Astrocyte of the hippocampus (primary cell): ENCODE data around the gene HAND1.

Source experiments
- DNase-seq: peaks from one replicate; pipeline ENCODE4 v3.0.0; 2011; ENCODE audit warnings: low read depth, low spot score

HAND1 gene

GRCh38 chr5:154506049-154506715, 28.2 kb upstream of the HAND1 start:
- DNase-seq = no peak

DNA sequence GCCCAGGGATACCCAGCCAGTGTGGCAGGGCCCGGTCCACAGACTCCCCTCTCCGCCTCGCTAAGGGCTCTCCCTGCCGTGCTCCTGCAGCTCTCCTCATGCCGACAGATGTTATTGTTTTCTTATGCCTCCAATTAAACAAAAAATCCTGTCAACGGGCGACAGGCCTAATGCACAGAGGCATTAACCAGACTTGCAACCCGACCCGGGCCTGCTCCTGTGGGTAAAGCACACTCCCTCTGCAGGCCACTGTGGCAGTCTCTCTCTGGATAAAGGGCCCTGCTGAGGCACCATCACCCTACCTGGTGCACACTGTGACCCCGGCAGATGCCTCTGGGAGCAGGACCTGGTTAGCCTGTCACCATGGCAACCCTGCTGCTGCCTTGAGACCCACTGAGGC, 27.5 kb upstream of the HAND1 start:
- no peak for DNase-seq

DNA sequence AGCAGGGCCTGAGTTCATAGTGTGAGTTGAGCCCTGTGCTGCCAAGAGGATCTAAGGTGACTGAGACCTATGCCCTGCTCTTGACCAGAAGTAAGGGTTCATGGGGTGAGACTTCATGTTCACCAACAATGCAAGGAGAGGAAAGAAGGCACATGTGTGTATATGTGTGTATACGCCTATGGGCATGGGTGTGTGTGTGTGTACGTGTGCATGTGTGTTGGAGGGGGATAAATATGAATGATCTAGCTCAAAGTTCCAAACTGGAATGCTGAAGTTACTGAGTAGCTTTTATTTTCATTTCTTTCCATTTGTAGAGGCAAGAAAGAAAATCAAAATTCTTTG, 25.6 kb upstream of the HAND1 start:
- no peak for DNase-seq

GRCh38 chr5:154502180-154502579, 24.2 kb upstream of the HAND1 start:
- DNase-seq = no peak

- DNase-seq = no peak
Measured at GRCh38 chr5:154501566-154501965, 23.5 kb upstream of the HAND1 start.

- DNase-seq = no peak
Measured at GRCh38 chr5:154498994-154499393, 21.0 kb upstream of the HAND1 start.

- DNase-seq = no peak
Measured at GRCh38 chr5:154498591-154498990, 20.6 kb upstream of the HAND1 start.

- DNase-seq = no peak
Measured at GRCh38 chr5:154494036-154494435, 16.0 kb upstream of the HAND1 start.

GRCh38 chr5:154493274-154493673, 15.2 kb upstream of the HAND1 start:
- no peak for DNase-seq

DNA sequence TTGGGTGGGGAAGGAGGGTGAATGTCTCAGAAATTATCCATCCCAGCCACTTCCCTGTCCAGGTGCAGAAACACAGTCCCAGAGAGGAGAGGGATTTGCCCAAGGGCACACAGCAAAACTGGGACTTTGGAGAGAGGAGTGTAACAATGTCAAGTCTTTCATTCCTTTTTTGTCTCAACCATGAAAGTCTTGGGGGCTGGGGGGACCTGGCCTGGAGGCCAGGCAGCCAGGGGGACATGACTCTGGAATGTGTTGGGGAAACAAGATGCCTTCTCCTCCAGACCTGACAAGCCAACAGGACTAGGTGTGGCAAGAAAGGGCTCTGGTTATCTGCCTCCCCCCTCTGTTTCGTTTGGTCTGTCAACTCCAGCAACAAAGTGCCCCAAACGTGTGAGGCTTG, 13.9 kb upstream of the HAND1 start:
- no peak for DNase-seq

GRCh38 chr5:154487541-154487940, 9.5 kb upstream of the HAND1 start:
- DNase-seq = no peak

GRCh38 chr5:154486427-154486866, 8.4 kb upstream of the HAND1 start:
- DNase-seq = no peak

- no peak for DNase-seq
Measured at GRCh38 chr5:154485850-154486426, 7.9 kb upstream of the HAND1 start.

DNA sequence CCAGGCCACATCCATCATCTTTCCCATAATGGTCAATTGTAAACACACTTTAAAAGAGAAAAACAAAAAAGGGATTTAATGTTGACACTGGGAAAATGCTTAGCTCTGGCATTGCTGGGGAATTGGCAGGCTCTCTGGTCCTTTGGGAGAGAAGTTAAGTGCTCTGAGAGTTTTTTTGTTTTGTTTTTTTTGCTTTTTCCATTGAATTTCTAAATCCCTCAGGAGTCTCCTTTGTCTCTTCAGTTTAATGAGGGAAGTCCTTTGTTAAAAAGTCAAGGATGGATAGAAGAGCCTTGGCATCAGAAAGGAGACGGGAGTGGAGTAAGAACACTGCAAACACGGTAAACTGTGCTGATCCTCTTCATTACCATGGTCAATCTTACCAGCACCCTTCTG, 7.1 kb upstream of the HAND1 start:
- DNase-seq = no peak

- no peak for DNase-seq
Measured at GRCh38 chr5:154484393-154485095, 6.5 kb upstream of the HAND1 start.

GRCh38 chr5:154483654-154484392, 5.8 kb upstream of the HAND1 start:
- no peak for DNase-seq

DNA sequence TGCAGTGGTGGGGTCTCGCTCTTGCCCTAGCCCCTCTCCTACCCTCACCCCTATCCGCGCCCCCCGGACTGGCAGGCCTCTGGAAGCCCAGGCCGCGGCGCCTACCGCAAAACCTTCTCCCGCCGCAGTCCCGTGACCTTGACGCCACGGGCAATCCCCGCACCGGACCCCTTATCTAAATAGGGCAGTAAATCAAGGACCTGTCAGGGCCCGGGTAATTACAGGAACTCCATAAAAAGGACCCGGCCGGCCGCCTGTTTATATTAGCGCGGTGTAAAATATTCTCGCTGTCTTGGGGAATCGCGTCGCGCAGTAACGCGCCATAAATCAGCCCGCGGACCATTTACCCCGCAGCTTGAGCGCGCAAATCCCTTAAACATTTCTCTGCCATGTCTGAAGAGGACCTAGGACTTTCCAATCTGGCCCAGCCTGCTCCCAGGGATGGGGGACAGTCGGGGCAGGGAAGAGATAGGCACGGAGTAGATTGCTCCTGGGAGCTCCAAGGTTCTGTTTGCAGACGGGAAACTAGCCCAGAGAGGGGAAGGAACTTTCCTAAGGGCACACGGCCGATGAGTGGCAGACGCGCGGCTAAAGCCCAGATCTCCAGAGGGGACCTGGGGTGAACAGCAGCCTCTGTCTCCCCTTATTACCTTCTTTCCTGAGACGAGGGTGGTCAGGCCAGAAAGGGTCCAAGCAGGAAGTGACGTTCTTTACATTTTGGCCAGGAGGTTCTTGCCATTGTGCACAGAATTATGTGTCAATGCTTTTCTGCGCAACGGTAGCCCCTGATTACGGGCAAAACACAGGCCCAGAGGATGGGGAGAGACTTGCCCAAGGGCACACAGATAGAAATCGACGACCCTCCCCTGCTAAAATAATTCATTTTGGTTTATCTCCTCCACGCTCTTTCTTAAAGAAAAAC, 4.8 kb upstream of the HAND1 start:
- no peak for DNase-seq

DNA sequence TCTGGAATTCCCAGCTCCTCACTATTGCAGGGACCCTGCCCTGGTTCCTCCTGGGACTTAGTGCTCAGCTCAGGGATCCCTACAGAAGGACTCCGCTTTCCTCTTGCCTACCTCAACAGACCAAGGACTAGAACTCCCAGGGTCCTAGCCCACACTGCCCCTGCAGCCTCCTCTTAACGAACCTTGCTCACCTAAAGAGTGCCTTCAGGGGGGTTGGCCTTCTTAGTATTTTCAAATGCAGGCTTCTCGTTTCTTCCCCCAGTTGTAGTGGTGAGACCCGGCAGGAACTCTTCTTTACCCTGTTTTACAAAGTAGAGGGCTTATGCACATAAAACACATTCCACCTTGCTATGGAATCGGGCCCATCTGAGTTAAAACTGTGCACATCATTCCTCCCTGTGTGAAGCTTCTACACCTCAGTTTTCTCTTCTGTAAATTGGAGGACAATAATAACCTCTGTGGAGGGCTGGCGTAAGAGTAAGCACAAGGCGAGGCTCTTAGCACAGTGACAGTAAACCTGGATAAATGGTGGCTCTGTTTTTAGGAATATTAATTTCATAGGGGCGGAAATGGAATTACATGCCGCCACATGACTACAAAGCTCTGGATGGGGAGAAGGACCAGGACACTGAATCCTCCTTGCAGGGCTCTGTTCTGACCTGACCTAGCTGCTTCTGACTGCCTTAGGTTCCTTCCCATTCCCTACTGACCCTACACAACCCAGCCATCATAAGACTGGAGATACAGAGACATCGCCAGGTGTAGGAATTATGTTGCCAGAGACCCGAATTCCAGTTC, 3.8 kb upstream of the HAND1 start:
- no peak for DNase-seq

- DNase-seq = no peak
Measured at GRCh38 chr5:154480847-154481246, 2.8 kb upstream of the HAND1 start.

DNA sequence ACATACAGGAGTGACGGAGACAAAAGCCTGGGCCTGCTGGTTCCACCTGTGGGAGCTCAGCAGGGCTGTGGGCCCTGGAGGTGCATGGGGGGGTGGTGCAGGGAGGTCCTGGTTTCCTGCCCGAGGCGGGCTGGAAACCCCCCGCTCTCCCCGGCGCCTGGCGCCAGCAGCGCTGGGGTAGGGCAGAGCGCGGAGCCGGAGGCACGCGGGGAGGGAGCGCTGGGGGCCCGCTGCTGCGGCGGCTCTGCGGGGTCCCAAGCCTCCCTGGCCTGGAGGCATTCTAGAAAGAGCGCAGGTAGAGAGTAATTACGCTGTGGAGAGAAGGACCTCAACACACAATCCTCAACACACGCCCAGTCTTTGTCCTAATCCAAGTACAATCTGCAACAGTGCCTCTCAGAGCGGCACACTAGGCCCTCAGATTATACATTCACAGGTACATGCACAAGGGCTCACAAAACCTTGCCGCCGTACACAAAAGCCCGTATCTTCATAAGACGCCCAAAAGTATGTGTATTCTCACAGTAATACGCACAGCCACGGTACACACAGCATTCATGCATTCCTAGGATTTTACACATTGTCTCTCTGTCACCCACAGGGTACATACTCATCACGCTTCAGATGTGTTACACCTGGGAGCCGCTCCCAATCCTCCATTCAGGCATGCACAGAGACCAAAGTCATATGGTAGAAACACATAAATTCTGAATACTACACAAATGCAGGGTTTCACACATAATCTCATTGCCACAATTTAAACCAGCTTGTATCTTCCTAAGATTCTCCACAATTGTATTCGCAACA, 2.1 kb upstream of the HAND1 start:
- DNase-seq = no peak
